GM12872 (cell line): ENCODE data around the gene FOXS1.

ENCODE experiments used
- TF ChIP-seq, protein P1 (sequence below): IDR thresholded peaks from 3 replicates; pipeline ENCODE4 v1.5.1; 2011; ENCODE audit warnings: low read depth, mild to moderate bottlenecking, low read length, moderate library complexity; ENCODE audit not compliant: insufficient read depth

Gene FOXS1

DNA sequence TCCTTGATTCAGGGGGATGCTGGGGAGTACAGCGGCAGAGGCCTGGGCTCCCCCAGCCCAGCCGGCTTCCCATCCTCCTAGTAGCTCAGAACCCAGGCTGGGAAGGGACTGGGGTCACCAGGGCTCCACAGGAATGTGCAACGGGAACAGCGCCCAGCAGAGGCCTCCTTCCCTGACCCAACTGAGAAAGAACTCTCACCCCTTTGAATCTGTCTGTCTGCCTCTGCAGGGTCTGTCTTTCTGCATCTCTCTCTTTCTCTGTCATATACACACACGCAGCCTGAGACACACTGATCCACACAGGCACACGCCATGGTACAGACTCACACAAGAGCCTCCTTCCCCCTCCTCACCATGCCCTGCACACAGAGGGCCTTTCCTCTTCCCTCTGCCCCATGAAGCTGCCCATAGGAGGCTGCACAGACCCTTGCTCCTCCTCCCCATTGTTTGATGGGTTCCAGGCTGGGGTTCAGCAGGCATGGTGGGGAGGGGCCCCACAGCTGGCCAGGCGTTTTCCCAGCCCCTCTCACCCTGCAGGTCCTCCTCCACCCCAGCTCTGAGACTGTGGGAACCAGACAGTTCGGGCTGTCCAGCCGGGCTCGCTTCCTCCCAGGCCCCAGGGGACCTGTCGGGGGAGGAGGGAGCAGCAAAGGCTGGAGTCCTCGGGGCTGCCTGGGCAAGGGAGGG, 2.8 kb downstream of the FOXS1 start:
- TF ChIP-seq, protein P1, sequence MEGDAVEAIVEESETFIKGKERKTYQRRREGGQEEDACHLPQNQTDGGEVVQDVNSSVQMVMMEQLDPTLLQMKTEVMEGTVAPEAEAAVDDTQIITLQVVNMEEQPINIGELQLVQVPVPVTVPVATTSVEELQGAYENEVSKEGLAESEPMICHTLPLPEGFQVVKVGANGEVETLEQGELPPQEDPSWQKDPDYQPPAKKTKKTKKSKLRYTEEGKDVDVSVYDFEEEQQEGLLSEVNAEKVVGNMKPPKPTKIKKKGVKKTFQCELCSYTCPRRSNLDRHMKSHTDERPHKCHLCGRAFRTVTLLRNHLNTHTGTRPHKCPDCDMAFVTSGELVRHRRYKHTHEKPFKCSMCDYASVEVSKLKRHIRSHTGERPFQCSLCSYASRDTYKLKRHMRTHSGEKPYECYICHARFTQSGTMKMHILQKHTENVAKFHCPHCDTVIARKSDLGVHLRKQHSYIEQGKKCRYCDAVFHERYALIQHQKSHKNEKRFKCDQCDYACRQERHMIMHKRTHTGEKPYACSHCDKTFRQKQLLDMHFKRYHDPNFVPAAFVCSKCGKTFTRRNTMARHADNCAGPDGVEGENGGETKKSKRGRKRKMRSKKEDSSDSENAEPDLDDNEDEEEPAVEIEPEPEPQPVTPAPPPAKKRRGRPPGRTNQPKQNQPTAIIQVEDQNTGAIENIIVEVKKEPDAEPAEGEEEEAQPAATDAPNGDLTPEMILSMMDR, result no peak

DNA sequence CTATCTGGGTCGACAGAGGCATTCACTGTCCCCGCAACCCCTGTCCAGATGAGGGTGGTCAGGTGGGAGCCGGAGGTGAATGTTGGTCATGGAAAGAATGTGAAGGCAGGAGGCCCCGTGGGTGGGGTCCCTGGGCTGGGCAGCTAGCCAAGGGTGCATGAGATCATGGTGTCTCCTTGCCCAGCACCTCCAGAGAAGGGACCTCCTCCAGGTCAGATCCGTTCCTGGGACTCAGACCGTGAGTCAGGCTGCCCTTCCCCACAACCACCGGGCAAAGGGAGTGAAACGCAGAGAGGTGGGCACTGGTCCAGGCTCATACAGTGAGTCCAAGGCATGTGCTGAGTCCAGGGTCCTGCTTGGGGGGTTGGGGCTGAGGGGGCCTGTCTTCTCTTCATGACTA, 3.5 kb downstream of the FOXS1 start:
- TF ChIP-seq, protein P1, result no peak

DNA sequence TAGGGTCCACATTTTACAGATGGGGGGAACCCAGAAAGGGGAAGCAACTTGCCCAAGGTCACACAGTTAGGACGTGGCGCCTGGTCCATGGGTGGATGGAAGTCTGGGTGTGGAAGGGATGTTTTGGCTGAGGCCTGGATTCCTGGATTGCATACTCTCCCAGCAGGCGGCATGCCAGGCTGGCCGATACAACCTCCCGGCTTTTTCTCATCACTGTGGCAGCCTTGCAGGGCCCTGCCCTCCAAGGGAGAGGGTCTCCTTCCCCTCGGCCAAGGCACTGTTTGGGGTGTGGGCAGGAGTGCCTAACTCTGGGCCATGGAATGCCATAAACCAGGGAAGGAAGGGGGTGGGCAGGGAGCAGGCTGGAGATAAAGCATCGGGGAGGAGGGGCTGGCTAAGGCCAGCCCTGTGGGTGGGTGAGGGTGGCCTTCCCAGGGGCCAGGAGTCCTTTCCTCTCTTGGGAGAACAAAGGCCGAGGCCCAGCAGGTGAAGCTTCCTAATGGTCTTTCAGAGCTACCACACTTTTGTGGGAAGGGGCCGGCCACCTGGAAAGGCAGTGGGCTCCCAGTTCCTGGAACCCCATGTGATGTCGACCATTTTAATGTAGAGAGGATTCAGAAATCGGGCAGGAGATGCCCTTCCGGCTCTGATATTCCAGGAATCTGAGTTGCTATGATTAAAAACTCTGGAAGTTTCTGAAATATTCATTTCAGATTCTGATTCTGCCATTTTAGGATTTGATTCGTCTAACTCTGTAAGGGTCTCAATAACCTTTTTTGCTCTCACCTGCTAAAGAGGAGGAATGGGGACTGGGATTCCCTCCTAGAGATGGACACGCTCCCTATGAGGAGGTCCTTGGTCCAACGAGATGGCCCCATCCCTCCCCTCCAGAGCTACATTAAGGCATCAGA, 4.2 kb downstream of the FOXS1 start:
- TF ChIP-seq, protein P1, result no peak

DNA sequence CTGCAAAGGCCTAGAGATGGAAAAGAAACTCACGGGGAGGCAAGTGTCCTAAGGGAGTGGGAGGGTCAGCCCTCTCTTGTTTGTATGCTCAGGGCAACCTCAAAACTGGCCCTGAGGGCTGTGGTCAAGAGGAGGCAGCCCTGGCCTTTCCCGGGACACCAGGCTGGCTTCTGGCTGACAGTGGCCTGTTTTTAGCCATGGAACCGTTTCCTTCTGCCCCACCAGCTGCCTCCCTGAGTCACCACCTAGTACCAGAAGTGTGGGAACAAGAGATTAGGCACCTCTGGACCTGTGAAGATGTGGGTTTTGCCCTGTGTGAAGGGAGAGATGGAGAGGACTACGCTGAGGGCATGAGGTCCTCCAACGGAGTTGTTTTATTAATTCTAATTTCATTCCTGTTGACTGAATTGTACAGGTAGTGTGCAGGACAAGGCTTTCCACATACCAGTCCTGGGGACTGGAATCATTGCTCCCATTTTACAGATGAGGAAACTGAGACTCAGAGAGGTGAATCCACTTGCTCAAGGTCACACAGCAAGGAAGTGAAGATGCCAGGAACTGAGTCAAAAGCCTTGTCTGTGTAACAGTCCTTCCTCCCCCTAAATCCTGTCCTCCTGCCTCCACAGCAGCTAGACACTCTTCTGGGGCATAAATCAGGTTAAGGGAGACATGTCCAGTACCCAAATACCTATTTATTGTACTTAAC, 5.5 kb downstream of the FOXS1 start:
- TF ChIP-seq, protein P1, result no peak

DNA sequence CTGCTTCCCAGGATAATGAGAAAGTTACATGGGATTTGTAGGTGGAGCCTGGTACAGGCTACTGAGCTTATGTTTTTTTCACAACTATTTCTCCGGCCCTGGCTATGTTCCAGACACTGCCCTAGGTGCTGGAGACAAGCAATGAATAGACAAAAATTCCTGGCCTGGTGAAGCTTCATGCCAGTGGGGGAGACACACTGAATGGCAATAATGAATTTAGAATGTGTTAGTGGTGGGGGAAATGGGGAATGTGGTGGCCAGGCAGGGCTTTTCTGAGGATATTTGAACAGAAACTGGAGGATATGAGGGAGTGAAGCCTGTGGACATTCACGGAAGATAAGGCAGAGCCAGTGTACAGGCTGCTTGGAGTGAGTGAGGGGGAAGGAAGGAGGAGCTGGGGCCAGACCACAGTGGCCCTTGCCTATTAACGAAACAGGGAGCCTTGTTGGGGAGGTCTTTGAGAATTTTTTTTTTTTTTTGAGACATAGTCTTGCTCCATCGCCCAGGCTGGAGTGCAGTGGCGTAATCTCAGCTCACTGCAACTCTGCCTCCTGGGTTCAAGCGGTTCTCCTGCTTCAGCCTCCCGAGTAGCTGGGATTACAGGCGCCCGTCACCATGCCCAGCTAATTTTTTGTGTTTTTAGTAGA, 6.6 kb downstream of the FOXS1 start:
- TF ChIP-seq, protein P1, result no peak

DNA sequence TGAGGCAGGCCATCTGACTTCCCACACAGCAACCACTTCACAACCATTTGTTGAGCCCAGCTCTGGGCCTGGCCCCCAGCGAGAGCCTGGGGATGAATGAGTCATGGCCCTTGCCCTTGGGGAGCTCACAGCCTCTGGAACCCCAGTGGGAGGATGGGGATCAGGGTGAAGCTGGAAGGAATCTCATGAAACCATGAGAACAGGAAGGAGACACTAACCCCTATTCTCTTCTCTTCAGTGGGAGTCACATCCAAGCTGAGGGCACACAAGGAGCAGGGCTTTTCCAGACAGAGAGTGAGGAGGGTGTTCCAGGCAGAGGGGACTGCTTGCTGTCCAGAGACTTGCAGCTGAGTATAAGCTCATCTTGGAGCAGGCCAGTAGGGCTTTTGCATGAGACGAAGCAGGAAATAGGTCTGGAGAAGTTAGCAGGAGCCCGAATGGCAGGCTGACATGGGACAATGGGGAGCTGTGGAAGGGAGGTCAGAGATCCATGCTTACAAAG, 7.5 kb downstream of the FOXS1 start:
- TF ChIP-seq, protein P1, result no peak
